Posterior vena cava (tissue), 2 donors: ENCODE data around the gene RBM44. TPM values are rescaled to one million over a fixed set of nuclear protein-coding genes. Genes with fewer than 3 reads are reported as not detected.
A peak's percentile ranks its signal among the peaks of the same experiment; 100 is the strongest.
"Not testable (repeated sequence)": the region's sequence is repeated elsewhere in the genome, so short reads cannot be mapped to it uniquely, and the experiment has no call there.

Experiments used
- DNase-seq: peaks from one replicate; pipeline ENCODE4 v3.0.0-alpha.2; 2020; ENCODE audit warnings: low spot score
- intact Hi-C, 2 donors: fragments of 100-400 bp; cut with DNase I; formaldehyde crosslinking; loops; one replicate each; pipeline versions ENCODE4 v1.14.1 to v1.14.2; 2022 to 2023
- total RNA-seq, 2 donors: library from RNA; stranded (reverse); fragmentation: NEBNext Ultra II Directional; extraction: Animal tissue kit (Norgen Biotek cat#: 25700); gene quantifications; one replicate each; pipeline ENCODE4 v1.2.1, GENCODE V29; 2021
- donor health status: DM: yes; HTN: yes; CAD: no.
- donor health status: DM: yes; HTN: yes; CAD: no.

RBM44 gene
- total RNA-seq, 2 donors from 2014 or later, result 0.60 to 1.6 TPM

DNA sequence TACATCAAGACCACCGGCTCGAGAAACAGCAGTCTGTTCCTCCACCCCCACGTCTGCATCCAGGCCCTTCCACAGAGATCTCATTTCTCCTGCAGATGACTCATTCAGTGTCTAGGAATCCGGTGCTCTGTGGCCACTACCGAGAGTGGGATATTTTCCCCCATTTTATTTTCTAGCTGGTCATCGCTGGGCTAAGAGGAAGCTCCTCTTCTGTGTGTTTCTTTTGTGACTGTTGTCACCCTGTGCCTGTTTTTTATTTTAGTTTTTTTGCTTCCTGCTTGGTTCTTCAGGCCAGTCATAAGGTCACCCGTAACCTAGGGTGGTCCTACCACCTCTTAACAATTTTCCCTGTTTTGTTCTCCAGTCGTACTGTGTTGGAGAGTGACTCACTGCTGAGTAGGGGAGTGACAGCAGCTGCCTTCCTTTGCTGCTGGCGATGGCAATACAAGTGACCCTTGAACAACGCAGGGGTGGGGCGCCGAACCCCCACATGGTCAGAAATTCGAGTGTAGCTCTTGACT, 67.6 kb downstream of the RBM44 start:
- DNase-seq, result no peak
- intact Hi-C loops, result no loop called here

DNA sequence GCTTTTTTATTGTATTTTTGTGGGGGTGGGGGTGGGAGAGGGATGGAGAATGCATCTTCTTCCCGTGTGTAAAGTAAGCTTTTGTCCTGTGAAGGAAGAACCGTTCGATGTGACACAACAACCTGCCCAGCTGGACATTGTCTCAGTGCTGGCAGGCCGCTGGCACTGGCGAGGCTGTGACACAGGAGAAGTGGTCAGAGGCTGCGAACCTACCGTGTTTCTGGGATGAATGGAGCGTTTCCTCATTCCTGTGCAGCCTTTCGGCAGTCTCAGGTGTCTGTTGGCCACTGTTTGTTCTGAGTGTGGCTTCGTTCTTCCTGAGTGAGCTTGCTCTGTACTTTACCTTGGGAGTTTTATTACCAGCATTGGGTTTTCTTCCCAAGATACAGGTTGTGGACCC, 68.9 kb downstream of the RBM44 start:
- no peak for DNase-seq
- intact Hi-C loops, result no loop called here

DNA sequence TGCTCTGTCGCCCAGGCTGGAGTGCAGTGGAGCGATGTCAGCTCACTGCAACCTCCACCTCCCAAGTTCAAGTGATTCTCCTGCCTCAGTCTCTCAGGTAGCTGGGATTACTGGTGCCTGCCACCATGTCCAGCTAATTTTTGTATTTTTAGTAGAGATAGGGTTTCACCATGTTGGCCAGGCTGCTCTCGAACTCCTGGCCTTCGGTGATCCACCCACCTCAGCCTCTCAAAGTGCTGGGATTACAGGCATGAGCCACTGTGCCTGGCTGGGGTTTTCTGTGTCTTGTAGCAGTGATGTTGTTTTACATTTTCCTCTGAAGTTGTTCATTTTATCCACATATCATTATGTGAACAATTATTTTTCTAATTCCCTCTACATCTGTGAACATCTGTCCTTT, 69.5 kb downstream of the RBM44 start:
- DNase-seq, intact Hi-C loops: not testable (repeated sequence)

DNA sequence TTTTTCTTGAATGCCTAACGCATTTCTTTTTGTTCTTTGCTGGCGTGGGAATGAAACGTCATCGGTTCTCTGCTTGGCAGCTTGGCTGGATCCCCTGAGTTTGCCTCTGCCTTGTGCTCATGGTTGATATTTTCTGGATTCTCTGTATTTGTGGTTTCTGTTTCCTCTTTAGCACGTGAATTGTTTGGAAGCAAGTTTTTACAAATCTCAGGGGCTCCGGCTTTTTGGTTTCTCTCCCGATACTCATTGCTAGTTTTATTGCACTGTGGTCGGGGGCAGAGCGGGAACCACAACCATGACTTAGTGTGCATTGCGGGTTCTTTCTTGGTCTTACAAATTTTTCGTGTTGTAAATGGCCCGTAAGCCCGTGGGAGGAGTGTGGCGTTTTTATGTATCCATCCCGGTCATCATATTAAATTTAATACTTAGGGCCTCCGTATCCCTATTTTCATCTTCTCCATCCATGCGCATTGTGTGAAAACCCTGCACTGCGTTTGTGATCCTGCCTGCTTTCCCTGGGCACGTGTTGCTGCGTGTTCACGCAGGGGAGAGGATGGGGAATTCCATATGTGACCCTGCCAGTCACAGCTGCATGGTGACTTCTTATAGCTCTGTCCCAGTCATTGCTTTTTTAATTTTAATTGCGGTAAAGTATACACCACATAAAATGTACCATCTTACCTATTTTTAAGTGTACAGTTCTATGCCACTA, 70.2 kb downstream of the RBM44 start:
- DNase-seq, result no peak
- intact Hi-C loops, result no loop called here

DNA sequence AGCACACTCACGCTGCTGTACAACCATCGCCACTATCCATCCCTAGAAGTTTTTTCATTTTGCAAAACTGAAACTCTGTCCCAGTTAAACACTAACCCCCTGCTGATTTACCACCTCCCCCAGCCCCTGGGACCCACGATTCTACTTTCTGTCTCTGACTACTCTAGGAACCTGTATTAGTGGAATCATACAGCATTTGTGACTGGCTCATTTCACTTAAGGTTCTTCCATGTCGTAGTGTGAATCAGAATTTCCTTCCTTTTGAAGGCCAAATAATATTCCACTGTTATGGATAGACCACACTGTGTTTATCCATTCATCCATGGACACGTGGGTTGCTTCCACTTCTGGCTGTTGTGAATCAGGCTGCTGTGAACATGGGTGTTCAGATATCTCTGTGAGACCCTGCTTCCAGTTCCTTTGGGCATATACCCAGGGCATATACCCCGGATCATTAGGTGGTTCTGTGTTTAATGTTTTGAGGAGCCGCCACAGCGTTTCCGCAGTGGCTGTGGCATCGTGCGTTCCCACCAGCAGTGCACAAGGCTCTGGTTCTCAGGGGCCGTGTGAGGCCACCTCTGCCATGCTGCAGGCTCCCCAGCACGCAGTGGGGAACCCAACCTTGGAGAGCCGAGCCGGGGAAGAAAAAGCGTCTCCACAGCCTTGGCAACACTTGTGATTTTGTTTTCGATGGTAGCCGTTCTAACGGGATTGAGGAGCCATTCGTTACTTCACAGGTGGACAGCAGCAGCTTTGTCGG, 70.9 kb downstream of the RBM44 start:
- no peak for DNase-seq
- intact Hi-C loops, result no loop called here

DNA sequence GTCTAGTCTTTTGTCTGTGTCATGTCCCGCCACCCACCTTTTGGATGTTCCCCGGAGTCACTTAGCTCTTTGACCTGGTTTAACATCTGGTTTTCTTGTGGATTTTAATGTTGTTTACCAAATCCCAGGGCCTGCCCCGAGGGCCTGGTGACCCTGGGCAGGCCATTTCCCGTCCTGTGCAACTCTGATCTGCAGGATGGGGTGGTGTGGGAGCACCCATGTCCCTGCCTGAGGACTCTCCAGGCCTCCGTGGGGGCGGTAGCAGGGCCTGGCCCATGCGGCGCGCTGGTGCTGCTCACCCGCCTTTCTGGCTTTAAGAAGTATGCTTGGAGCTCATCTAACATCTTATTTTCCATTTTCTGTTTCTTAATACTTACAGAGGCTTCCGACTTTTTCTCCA, 71.5 kb downstream of the RBM44 start:
- intact Hi-C loops, result no loop called here
- DNase-seq, result no peak

DNA sequence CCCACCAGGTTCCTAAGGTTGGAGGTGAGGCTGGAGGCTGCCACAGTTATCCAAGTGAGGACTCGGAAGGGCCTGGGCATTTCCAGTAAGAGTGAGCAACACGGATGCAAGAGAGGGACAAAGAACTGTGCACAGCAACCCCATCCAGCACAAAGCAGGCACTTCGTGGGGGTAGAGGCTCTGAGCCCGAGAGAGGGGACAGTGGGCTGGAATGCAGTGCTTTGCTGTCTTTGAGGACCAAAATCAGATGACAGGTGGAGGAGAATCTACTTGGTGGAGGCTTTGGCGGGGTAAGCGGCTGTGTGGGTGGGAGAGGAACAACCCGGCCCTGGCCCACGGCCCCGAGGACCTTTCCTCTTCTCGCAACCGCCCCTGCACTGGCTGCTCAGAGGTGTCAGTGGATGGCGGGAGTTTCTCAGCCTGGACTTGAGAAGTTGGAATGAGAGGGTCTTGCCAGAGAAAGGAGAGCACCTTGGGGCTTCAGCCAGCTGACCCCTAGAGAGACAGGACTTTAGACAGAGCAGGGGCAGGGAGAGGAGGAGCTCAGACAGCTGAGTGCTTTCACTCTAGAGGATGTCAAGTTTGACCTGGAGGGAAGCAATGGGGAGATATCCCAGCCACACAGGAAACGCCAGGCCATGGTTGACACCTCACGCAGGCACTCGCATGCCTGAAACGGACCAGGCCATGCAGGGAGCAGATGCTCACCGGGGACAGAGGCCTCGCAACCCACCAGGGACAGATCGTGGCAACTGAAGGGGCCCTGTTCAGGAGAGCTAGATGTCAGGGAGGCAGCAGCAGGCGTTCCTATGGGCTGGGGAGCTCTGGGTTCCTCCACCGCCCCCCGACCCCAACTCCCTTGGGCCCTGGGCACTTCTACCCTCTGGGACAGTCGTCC, 72.4 kb downstream of the RBM44 start:
- DNase-seq, result no peak
- intact Hi-C loops, result no loop called here

DNA sequence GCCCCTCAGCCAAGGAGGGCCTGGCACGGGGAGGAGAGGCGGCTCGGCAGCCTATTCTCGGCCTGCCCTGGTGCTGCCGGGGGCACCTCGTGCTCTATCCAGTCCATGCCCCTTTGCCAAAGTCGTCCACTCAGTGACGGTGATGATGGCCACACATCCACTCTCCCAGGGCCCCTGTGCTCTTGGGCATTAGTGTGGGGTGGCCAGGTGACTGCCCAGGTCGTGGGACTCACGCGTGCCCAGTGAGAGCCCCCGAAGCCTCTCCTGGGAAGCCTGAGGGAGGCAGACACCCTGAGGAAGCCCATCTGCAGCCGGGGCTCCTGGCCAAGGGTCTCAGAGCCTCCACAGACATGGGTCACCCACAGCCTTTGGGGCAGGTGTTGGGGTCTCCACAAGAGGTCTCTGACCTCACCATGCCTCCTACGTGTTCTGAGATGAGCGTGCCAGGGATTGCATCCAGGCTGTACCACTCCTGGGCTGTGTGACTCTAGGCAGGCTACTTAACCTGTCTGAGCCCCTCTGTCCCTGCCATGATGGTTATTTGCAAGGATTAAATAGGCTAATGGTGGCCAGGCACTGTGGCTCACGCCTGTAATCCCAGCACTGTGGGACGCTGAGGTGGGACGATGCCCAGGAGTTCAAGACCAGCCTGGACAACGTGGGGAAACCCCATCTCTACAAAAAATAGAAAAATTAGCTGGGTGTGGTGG, 73.8 kb downstream of the RBM44 start:
- DNase-seq, result no peak
- intact Hi-C loops, result no loop called here

DNA sequence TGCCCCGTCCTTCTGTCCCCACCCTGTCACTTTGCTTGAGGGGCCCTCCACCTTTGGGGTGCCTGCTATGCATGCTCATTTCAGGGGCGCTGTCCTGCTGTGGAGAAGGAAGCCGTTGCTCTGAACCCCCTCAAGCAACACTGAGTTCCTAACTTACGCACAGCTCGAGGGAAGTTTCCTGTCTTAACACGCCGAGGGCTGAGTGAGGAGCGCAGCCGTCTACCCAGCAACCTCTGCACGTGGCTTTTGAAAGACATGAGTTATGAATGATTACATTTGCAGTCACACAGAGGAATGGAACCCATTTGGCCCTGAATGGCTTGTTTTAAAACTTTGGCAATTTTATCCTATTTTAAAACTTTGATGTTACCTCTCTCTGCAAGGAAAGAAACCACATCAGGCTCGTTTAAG, 74.8 kb downstream of the RBM44 start:
- no peak for DNase-seq
- intact Hi-C loops, result no loop called here

DNA sequence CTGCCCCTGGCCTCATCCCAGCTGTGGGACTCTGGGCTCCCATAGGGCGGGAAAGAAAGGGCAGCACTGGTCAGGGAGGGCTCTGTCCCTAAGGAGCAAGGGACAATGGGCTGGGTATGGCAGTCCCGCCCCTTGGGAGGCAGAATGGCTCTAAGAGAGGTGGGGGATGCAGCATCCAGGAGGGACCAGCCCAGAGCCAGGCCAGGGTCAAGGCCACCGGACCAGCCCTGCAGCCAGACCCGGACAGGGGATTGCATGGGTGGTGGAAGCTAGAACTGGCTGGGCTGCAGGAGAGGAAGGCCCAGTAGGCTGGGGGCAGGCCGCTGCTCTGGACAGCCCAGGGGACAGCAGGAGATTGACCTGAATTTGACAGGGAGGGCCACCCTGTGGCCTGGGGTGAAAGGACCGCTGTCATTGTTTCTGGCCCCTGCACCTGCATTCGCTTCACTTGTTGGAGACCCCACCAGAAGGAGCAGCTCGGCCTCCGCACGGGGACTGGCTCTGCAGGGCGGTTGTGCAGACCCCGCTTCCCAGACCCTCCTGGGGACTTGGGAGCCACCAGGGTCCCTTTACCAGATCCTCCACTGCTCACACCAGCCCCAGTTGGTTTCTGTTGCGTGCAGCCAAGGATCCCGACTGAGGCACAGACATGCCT, 75.4 kb downstream of the RBM44 start:
- no peak for DNase-seq
- intact Hi-C loops, result no loop called here

DNA sequence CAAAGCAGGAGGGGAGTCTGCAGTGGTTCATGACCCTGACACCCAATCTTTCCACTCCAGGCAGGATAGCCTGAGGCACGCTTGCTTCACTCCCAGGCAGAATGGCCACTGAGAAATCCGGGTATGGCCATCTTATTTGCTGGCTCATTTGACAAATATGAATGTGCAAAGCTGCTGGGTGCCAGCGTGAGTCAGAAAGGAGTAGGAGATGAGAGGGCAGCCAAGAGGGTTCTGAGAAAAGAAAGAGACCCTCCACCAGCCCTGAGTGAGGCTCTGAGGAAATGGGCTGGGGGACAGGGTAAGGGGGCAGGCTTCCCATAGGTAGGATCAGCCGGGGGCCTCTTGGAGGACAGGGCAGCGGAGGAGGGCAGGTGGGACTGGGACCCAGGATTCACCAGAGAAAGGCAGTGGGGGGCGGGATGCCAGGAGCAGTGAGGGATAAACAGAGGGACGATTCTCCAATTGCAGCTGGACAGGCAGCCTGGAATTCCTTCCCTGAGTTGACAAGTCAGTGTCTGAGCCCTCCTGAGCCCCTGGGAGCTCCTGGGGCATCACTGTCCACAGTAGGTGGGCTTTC, 76.1 kb downstream of the RBM44 start:
- intact Hi-C loops, result no loop called here
- no peak for DNase-seq

DNA sequence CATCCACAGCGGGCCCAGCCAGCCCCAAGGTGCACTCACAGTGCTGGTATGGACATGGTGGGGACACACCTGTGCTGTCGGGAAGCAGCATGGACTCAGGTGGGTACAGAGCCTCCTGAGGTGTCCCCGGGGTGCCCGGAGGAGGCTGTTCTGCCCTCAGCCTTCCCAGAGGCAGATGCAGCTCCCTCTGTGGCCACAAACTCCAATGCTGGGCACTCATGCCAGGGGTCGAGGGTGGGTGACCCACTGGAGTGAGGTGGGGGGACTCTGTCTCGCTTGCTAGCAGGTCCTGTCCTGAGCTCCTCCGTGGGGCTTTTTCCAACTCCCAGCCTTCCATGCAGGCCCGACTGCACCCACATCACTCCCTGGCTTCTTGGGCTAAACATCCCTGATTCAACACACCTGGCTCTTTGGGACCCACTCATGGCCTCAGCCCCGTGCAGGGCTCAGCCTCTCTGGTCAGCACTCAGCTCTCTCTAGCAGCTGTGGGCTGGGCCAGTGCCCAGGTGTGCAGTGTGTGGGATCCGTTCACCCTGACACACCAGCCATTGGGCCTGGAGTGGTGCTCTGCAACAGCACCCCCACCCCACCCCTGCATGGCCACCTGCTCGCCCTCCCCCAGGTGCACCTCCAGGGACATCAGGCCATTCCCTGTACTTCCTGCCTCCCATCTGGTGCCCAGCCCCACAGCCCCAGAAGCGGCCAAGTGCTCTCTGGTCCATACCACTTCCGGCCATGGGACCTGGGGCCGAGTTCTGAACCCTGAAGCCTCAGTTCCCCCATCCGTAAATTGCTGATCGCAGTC, 76.9 kb downstream of the RBM44 start:
- intact Hi-C loops, result no loop called here
- DNase-seq, result peak; percentile 31

DNA sequence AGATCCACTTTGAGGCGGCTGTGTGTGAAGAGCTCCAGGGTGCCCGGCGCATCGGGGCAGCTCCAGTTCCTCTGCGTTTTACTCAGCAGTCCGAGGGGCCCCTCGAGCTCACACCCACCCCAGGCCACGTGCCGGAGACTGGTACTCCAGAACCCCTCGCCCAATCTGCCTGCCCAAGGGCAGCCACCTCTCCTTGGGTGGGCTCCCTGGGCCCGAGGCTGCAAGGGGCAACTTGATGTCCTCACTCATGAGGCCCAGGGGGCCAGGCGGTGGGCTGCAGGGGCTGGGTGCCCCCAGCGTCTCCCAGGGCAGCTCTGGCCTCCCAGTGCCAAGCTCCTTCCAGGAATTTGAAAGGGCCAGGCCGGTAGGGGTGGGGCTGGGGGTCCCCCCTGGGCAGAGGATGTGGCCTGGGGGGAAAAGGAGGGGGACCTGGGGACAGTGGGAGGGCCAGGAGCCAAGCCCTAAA, 77.5 kb downstream of the RBM44 start:
- no peak for DNase-seq
- intact Hi-C loops, result no loop called here

DNA sequence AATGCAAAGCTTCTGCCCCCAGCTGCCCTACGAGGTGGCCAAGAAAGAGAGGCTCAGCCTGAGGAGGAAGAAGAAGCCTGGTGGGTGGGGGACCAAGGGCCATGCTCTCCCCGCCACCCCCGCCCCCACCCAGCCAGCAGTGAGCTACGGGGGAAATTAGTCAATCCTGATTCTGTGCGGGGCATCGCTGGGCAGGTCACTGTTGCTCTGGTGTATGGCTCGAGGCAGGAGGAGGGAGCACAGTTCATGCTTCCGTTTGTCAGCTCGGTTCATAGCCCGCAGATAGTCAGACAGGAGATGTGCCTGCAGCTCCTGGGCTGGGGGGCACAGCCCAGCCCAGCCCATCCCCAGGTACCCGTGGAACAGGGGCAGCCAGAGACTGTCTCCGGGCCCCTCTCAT, 78.0 kb downstream of the RBM44 start:
- DNase-seq, result no peak
- intact Hi-C loops, result no loop called here

DNA sequence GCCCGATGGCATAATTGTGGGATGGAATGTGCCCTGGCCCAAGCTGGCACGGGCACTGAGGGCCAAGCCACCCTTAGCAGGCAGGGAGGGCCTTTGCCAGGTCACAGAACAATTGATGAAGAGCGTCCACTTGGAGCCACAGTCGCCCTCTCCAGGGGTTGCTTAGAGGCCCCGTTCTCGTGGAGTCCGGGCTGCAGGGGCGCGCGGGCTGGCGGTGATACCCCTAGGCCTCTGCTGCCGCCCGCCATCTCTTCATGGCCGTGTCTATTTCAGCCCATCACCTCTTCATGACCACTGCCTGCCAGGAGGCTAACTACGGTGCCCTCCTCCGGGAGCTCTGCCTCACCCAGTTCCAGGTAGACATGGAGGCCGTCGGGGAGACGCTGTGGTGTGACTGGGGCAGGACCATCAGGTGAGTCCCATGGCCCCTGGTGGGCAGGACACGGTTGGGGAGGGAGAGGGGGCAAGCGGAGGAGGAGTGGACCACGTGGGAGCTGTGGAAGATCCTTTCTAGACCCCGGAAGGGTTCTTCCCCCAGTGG, 78.4 kb downstream of the RBM44 start:
- peak; percentile 69 for DNase-seq
- intact Hi-C loops, result no loop called here

DNA sequence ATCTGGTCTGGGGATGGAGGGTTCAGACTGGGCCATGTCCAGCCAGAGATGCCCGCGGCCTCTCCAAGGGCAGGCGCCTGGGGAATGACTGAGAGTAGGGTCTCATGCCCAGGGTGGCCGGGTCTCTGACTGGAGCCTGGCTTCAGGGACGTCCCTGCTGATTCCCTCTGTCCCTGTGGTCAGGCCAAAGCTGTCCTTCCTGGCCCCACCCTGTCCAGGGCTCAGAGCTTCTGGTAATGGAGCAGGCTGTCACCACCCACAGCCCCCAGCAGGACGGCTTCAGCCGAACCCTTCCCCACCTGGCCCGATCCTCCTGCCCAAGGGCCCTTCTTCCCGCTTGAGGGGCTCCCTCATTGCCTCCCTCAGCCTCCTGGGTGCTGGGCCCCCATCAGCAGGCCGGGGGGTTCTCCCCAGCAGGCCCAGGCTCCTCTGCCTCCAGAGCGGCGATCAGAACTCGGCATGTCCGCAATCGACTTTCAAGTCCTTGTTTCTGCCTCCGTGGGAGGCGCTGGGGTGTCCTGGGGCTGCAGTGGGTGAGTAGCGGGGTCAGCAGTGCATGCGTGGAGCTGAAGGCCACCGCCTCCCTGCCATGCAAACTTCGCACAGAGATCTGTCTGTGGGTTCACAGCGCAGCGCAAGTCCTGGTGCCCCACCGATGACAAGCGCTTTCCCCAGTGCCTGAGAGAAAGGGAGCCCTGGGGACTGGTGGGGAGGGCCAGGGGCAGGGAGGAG, 79.2 kb downstream of the RBM44 start:
- intact Hi-C loops, result no loop called here
- DNase-seq, result peak; percentile 69
